ENCODE results near the gene ARHGAP22. TPM values are rescaled to one million over a fixed set of nuclear protein-coding genes. Genes with fewer than 3 reads are reported as not detected.

Gene ARHGAP22
- polyA plus RNA-seq, 3 donors = 1.5 to 7.8 (median 1.9) TPM

DNA sequence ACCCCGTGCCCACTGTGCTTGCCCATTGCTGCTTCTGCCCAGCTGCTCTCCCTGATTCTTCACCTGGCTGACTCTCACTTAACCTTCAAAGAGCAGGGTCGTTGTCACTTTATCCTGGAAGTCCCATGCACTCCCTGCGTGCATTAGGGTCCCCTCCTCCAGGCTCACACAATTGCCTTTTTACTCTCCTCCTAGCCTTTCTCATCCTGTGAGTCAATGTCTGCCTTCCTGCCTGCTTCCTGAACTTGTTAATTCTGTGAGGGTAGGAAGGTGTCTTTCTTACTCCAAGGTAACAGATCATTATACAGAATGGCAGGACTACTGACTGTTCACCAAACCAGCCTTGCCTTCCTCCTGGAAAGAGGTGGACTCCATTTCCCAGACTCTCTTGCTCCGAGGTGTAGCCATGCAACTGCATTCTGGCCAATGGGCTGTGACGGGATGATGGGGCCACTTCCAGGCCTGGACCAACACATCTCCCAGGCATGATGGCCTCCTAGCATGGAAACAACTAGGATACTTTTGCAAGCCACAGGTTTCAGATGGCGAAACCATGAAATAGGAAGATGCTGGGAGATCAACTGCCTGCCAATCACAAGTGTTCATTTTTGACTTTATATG lies 54.7 kb downstream of the ARHGAP22 start:
- peaks cover 0 to 5% (median 0%) of the 10 kb centered on the region in 3 donors for H3K27me3 Mint-ChIP-seq (ENCODE audit: low read depth in 3 of 3)
- H3K79me2 ChIP-seq (ENCODE audit: insufficient read depth, low read length) = no peaks in the 10 kb centered on the region
- H3K9me3 ChIP-seq (replicated peaks in 1 of 2; ENCODE audit: control insufficient read depth in 1 of 2, insufficient read depth in 1 of 2, low read length in 2 of 2) = no peaks in the 10 kb centered on the region
- H3K9me3 Mint-ChIP-seq = no peaks in the 10 kb centered on the region
- H3K27ac ChIP-seq (ENCODE audit: low read depth in 1 of 2, low read length in 2 of 2) = no peak overlapping the region
- H3K36me3 ChIP-seq (replicated peaks in 1 of 2; ENCODE audit: control insufficient read depth in 1 of 2, insufficient read depth in 2 of 2, low read length in 2 of 2) = no peaks in the 10 kb centered on the region
- H3K4me3 Mint-ChIP-seq = no peak overlapping the region
- H3K27me3 ChIP-seq (ENCODE audit: control insufficient read depth in 2 of 2, insufficient read depth in 2 of 2, low read length in 2 of 2) = no peaks in the 10 kb centered on the region
- H3K27ac Mint-ChIP-seq = no peak overlapping the region
- 89% methylated on average over 4 of the region's 6 CpGs for WGBS (ENCODE audit: insufficient coverage)
- H4K20me1 ChIP-seq (ENCODE audit: insufficient read depth, low read length) = no peaks in the 10 kb centered on the region
- H3K4me1 Mint-ChIP-seq = peaks cover 6% of the 10 kb centered on the region
- intact Hi-C loops (cut with micrococcal nuclease) = loop anchor here in 1 of 2 donors (5.0 kb wide), 2 partner anchors 57 to 183 kb away; partner anchors contain the start of gene ARHGAP22
- no peak overlapping the region for H3K9ac ChIP-seq (ENCODE audit: insufficient read depth, low read length, poor library complexity, severe bottlenecking)
- no peak overlapping the region for H3K4me2 ChIP-seq (replicated peaks; ENCODE audit: extremely low read depth, low read length, poor library complexity, severe bottlenecking)
- peaks cover 0 to under 1% of the 10 kb centered on the region in 2 donors for H3K36me3 Mint-ChIP-seq
- no peak overlapping the region for H2AFZ ChIP-seq (ENCODE audit: insufficient read depth, low read depth, low read length, poor library complexity, severe bottlenecking)
- TF ChIP-seq, protein P1, sequence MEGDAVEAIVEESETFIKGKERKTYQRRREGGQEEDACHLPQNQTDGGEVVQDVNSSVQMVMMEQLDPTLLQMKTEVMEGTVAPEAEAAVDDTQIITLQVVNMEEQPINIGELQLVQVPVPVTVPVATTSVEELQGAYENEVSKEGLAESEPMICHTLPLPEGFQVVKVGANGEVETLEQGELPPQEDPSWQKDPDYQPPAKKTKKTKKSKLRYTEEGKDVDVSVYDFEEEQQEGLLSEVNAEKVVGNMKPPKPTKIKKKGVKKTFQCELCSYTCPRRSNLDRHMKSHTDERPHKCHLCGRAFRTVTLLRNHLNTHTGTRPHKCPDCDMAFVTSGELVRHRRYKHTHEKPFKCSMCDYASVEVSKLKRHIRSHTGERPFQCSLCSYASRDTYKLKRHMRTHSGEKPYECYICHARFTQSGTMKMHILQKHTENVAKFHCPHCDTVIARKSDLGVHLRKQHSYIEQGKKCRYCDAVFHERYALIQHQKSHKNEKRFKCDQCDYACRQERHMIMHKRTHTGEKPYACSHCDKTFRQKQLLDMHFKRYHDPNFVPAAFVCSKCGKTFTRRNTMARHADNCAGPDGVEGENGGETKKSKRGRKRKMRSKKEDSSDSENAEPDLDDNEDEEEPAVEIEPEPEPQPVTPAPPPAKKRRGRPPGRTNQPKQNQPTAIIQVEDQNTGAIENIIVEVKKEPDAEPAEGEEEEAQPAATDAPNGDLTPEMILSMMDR (IDR thresholded peaks at IDR 0.05) = no peak
- H3K4me1 ChIP-seq (ENCODE audit: control insufficient read depth in 1 of 2, insufficient read depth in 2 of 2, low read length in 2 of 2) = peaks cover 6 to 7% of the 10 kb centered on the region in 2 donors
- no peak overlapping the region for H3K4me3 ChIP-seq (replicated peaks in 1 of 3; ENCODE audit: low read depth in 2 of 3, low read length in 3 of 3)
- no peak for DNase-seq

DNA sequence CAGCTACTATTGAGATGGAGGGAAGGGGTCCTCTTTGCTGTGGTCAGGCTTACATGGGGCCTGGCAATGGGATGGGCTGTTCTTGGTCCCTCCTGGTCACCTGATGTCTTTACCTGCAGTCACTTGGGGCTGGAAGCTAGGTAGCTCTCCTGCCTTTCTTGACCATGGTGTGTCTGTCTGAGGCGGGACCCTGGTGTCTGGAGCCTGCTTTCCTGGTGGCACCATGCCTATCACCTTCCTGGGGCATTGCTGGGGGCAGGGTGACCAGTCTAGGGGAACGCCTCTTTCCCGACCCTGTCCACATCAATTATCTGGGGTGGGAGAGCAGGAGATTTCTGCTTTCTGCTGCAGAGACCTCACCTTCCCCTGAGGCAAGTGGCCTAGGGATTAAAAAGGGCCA lies 55.6 kb downstream of the ARHGAP22 start:
- no peak overlapping the region for H3K4me2 ChIP-seq (replicated peaks; ENCODE audit: extremely low read depth, low read length, poor library complexity, severe bottlenecking)
- H3K4me3 ChIP-seq (replicated peaks in 1 of 3; ENCODE audit: low read depth in 2 of 3, low read length in 3 of 3) = no peak overlapping the region
- TF ChIP-seq, protein P1 (IDR thresholded peaks at IDR 0.05) = no peak
- H3K9me3 ChIP-seq (replicated peaks in 1 of 2; ENCODE audit: control insufficient read depth in 1 of 2, insufficient read depth in 1 of 2, low read length in 2 of 2) = no peaks in the 10 kb centered on the region
- H4K20me1 ChIP-seq (ENCODE audit: insufficient read depth, low read length) = no peaks in the 10 kb centered on the region
- Mint-ChIP-seq H3K4me1 (peaks cover 6% of the 10 kb centered on the region), H3K27ac (peak overlapping the region in 1 of 7 donors; percentile 27), H3K4me3 (no peak overlapping the region), H3K27me3 (ENCODE audit: low read depth in 3 of 3) (peaks cover 0 to 4% (median 0%) of the 10 kb centered on the region in 3 donors), H3K36me3 (no peaks in the 10 kb centered on the region), H3K9me3 (no peaks in the 10 kb centered on the region)
- H3K27ac ChIP-seq (ENCODE audit: low read depth in 1 of 2, low read length in 2 of 2) = no peak overlapping the region
- intact Hi-C loops (cut with micrococcal nuclease) = no loop called here
- no peak for DNase-seq
- 100% methylated on average over 1 of the region's 3 CpGs for whole genome bisulfite sequencing (ENCODE audit: insufficient coverage)
- H3K4me1 ChIP-seq (ENCODE audit: control insufficient read depth in 1 of 2, insufficient read depth in 2 of 2, low read length in 2 of 2) = peaks cover 6 to 7% of the 10 kb centered on the region in 2 donors
- no peaks in the 10 kb centered on the region for H3K36me3 ChIP-seq (replicated peaks in 1 of 2; ENCODE audit: control insufficient read depth in 1 of 2, insufficient read depth in 2 of 2, low read length in 2 of 2)
- no peak overlapping the region for H3K9ac ChIP-seq (ENCODE audit: insufficient read depth, low read length, poor library complexity, severe bottlenecking)
- H3K79me2 ChIP-seq (ENCODE audit: insufficient read depth, low read length) = no peaks in the 10 kb centered on the region
- no peaks in the 10 kb centered on the region for H3K27me3 ChIP-seq (ENCODE audit: control insufficient read depth in 2 of 2, insufficient read depth in 2 of 2, low read length in 2 of 2)
- no peak overlapping the region for H2AFZ ChIP-seq (ENCODE audit: insufficient read depth, low read depth, low read length, poor library complexity, severe bottlenecking)

All from CD14-positive monocyte (primary cell).